Heart left ventricle (tissue), 16 donors: ENCODE measurements around the gene B4GALNT3. TPM values are rescaled to one million over a fixed set of nuclear protein-coding genes. Genes with fewer than 3 reads are reported as not detected.
A peak's percentile ranks its signal among the peaks of the same experiment; 100 is the strongest.

Experiments
- ATAC-seq, 4 donors: fragments of 200-7000 bp; cut with Tn5 transposase; one replicate each; pipeline ENCODE4 v1.9.1; 2020 to 2022; ENCODE audit warnings: moderate library complexity in 4 of 4, mild to moderate bottlenecking in 3 of 4, moderate number of reproducible peaks in 1 of 4
- DNase-seq, 5 donors: peaks; one replicate each; pipeline ENCODE4 v3.0.0-alpha.2; 2020
- H3K27ac ChIP-seq, 12 donors: fragments of 200-600 bp; sonication (generic) in 4 of 12; one replicate each; pipeline versions ENCODE4 v1.5.0 to v1.8.0; 2016 to 2022; ENCODE audit warnings: mild to moderate bottlenecking in 2 of 12
- H3K27me3 ChIP-seq, 9 donors: fragments of 200-600 bp; sonication (generic) in 2 of 9; one replicate each; pipeline versions ENCODE4 v1.5.1 to v1.8.0; 2016 to 2022; ENCODE audit warnings: mild to moderate bottlenecking in 3 of 9
- H3K36me3 ChIP-seq, 9 donors: fragments of 200-600 bp; sonication (generic) in 2 of 9; one replicate each; pipeline versions ENCODE4 v1.5.0 to v1.8.0; 2018 to 2022; ENCODE audit warnings: mild to moderate bottlenecking in 2 of 9
- H3K4me1 ChIP-seq, 12 donors: fragments of 200-600 bp; sonication (generic) in 4 of 12; one replicate each; pipeline versions ENCODE4 v1.5.0 to v1.8.0; 2016 to 2022; ENCODE audit warnings: mild to moderate bottlenecking in 3 of 12
- H3K4me3 ChIP-seq, 12 donors: fragments of 200-600 bp; sonication (generic) in 4 of 12; one replicate each; pipeline versions ENCODE4 v1.5.0 to v1.8.0; 2017 to 2022; ENCODE audit warnings: mild to moderate bottlenecking in 9 of 12, moderate library complexity in 4 of 12
- H3K9me3 ChIP-seq, 12 donors: fragments of 200-600 bp; sonication (generic) in 4 of 12; one replicate each; pipeline versions ENCODE4 v1.5.0 to v1.8.0; 2016 to 2022; ENCODE audit warnings: mild to moderate bottlenecking in 1 of 12
- POLR2A ChIP-seq, 2 donors: fragments of 450-650 bp; IDR thresholded peaks; one replicate each; pipeline ENCODE4 v1.6.1; 2017; ENCODE audit warnings: antibody characterized with exemption in 2 of 2, mild to moderate bottlenecking in 2 of 2, moderate library complexity in 2 of 2
- WGBS, 4 donors: extraction: QIAGEN DNeasy Blood & Tissue Kit in 2 of 4; methylation state at CpG; one replicate each; pipeline versions ENCODE4 v1.1.5 to v1.1.7; 2013 to 2018; 5-methylcytosine and 5-hydroxymethylcytosine counted together
- intact Hi-C, 10 donors: fragments of 100-400 bp; cut with DNase I; formaldehyde crosslinking; loops; one replicate each; pipeline versions ENCODE4 v1.11.1 to v1.14.2; 2022
- polyA plus RNA-seq, 2 donors: library from polyadenylated mRNA; stranded (reverse); fragments of 200-250 nt; gene quantifications; one replicate each; pipeline ENCODE4 v1.2.3, GENCODE V29; 2013
- total RNA-seq, 9 donors: library from RNA; depleted of rRNA in 2 of 9; stranded (reverse); fragments of >200 nt in 2 of 9; fragmentation: NEBNext Ultra II Directional in 3 of 9; extraction: Animal tissue kit (Norgen Biotek cat#: 25700) in 3 of 9; gene quantifications; one replicate each; pipeline versions ENCODE4 v1.1.0 to v1.2.4, GENCODE V29; 2016 to 2023
- TF ChIP-seq, protein P1 (sequence below), 12 donors: fragments of 200-600 bp; sonication (generic) in 4 of 12; IDR thresholded peaks; one replicate each; pipeline versions ENCODE4 v1.5.0 to v1.8.0; 2018 to 2022; ENCODE audit warnings: antibody characterized with exemption in 12 of 12, mild to moderate bottlenecking in 5 of 12
- donor health status: ischemic (EF 13 %, LVEDD 7.1; RV severe dilation, severe dysfunction).
- donor health status: healthy with polysubstance abuse.
- donor health status: DM: no; HTN: yes; CAD: no.
- donor health status: DM: no; HTN: no; CAD: no.
- donor health status: ischemic (EF 25% LVEDD 6.9; RV normal size, moderate dysfunction).
- donor health status: ischemic (EF 25% LVEDD 5.7; RV mildly dilated, moderate dysfunction).
- donor health status: healthy.
- donor health status: DM: yes; HTN: yes; CAD: no.
- donor health status: ischemic (EF 35%, LVEDD 5.7; RV mildly dilated, moderate dysfunction).
- donor health status: nonischemic (EF 11% LVEDD 7.7; RV severe dilation, severe dysfunction).
- donor health status: DM: yes; HTN: yes; CAD: no.
- donor health status: PGD.
- donor health status: ischemic (EF 29% LVEDD 5.4; RV normal size, mild dysfunction).
- donor health status: nonischemic (EF 23%, LVEDD 6.1; RV moderate dilation, normal function).

B4GALNT3 gene
- total and polyA plus RNA-seq, 11 donors = 19.3 to 59.4 (median 34.1) TPM

DNA sequence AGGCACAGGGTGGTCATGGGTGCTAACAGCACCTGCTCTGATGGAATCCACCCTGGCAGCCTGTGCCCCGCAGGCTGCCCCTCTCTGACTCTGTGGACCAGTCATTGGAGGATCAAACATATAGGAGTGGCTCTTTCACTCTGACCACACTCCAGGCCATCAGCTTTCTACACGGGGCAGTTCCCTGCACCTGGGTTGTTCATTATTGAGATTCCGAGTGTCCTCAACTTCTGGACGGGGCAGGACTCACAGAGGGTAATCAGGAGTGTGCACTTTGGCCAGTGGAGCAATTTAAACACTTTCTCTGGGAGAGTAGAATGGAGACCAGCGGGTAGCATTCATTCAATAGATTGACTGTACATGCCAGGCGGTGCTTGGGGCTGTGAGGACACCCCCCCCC lies 108.7 kb downstream of the B4GALNT3 start:
- intact Hi-C loops = loop anchor here in 9 of 10 donors (2.0 to 10.0 kb wide), 11 partner anchors 182 to 1016 kb away; partner anchors contain the start of gene RAD52 (in 1 of the 9)
- peaks cover 0 to 8% (median 0%) of the 10 kb centered on the region in 9 donors for H3K36me3 ChIP-seq
- TF ChIP-seq POLR2A (IDR thresholded peaks at IDR 0.05) = no peak
- TF ChIP-seq, protein P1, sequence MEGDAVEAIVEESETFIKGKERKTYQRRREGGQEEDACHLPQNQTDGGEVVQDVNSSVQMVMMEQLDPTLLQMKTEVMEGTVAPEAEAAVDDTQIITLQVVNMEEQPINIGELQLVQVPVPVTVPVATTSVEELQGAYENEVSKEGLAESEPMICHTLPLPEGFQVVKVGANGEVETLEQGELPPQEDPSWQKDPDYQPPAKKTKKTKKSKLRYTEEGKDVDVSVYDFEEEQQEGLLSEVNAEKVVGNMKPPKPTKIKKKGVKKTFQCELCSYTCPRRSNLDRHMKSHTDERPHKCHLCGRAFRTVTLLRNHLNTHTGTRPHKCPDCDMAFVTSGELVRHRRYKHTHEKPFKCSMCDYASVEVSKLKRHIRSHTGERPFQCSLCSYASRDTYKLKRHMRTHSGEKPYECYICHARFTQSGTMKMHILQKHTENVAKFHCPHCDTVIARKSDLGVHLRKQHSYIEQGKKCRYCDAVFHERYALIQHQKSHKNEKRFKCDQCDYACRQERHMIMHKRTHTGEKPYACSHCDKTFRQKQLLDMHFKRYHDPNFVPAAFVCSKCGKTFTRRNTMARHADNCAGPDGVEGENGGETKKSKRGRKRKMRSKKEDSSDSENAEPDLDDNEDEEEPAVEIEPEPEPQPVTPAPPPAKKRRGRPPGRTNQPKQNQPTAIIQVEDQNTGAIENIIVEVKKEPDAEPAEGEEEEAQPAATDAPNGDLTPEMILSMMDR (IDR thresholded peaks at IDR 0.05) = no peak

DNA sequence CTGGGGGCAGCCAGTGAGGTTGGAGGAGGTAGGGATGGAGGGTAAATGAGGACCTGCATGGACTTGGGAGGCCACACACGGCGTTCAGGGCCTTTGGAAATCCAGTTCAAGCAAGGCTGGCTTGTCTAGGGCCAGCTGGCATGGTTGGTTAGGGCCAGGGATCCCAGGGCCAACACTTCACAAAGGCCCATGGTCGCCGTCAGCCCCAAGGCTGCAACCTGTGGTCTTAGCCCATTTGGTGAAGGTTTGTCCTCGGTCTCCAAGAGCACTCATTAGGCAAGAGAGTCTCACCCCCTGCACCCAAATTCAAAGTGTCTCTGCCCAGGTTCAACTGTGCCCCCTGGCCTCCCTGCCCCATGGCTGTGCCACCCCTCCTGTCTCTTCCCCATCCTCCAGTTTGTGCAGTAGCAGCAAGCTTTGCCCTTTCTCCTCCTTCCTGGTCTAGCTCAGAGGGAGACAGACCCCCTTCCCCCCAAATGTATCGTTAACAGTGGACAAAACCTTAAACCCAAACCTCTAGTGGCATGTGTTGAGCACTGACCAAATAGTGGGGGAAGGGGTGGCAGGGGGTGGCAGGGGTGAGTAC lies 109.4 kb downstream of the B4GALNT3 start:
- peak overlapping the region in 7 of 12 donors; percentile 58 to 74 (median 67) for H3K4me3 ChIP-seq
- 64 to 75% (median 66%) methylated on average over 6 of the region's 6 CpGs for WGBS, 4 donors

More for the DNA sequence above, 108.7 kb downstream of the B4GALNT3 start:
- WGBS, 4 donors = 81 to 87% (median 82%) methylated on average over 6 of the region's 6 CpGs
- H3K27ac ChIP-seq = no peak overlapping the region
- ATAC-seq (no peak), DNase-seq (peak in 1 of 5 donors; percentile 8)
- no peak overlapping the region for H3K4me3 ChIP-seq
- H3K27me3 ChIP-seq = no peaks in the 10 kb centered on the region
- no peaks in the 10 kb centered on the region for H3K9me3 ChIP-seq
- peaks cover 5 to 47% (median 32%) of the 10 kb centered on the region in 12 donors for H3K4me1 ChIP-seq

DNA sequence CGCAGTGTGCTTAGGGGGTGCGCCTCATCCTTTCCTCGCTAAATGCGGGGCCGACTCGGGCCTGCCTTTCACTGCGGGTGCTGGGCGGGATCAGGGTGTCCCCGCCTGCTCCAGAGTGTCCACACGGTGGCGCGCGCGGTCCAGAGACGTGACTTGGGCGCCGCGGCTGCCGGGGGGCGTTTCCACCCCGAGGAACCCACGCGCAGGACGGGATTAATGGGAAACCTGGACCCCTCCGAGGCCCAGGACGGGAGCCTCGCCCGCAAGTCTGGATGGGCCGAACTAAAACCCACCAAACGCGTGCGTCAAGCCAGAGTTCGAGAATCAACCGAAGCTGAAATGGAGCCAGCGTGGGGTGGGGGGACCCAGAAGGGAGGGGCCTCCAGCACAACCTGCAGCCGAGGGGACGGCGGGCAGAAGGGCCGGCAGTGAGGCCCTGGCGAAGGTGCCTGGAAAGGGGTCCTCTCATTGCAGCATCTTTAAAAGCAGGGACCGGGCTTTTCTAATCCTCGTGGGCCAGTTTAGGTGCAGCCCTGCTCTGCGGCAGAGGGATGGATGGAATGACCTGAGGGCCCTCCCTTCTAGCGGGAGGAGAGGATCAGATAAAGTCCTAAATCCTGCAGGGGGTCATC lies 110.2 kb downstream of the B4GALNT3 start:
- no peaks in the 10 kb centered on the region for H3K27me3 ChIP-seq
- peaks cover 5 to 41% (median 34%) of the 10 kb centered on the region in 12 donors for H3K4me1 ChIP-seq
- peak; percentile 57 to 77 (median 69) for ATAC-seq
- 0 to 2% (median 1%) methylated on average over 16 to 44 of the region's 44 CpGs for whole genome bisulfite sequencing, 4 donors
- DNase-seq = peak; percentile 86 to 94 (median 90)
- H3K4me3 ChIP-seq = peak overlapping the region; percentile 44 to 74 (median 65)
- intact Hi-C loops = loop anchor here (1.0 to 10.0 kb wide), 24 partner anchors 72 to 1035 kb away; partner anchors contain the start of genes RAD52 (in 6 of the 10), WNK1 (in 3 of the 10) and FBXL14 (in 1 of the 10)
- peak overlapping the region; percentile 91 to 99 (median 95) for H3K27ac ChIP-seq
- peaks cover 0 to 4% (median 0%) of the 10 kb centered on the region in 12 donors for H3K9me3 ChIP-seq
- H3K36me3 ChIP-seq = peaks cover 0 to under 1% (median 0%) of the 10 kb centered on the region in 9 donors
- TF ChIP-seq POLR2A (IDR thresholded peaks at IDR 0.05) = no peak
- TF ChIP-seq, protein P1 (IDR thresholded peaks at IDR 0.05) = peak; percentile 90 to 98 (median 96)

More for the DNA sequence above, 109.4 kb downstream of the B4GALNT3 start:
- Histone ChIP-seq H3K36me3 (peaks cover 0 to 8% (median 0%) of the 10 kb centered on the region in 9 donors), H3K4me1 (peaks cover 5 to 40% (median 33%) of the 10 kb centered on the region in 12 donors), H3K27ac (peak overlapping the region in 7 of 12 donors; percentile 91 to 99 (median 94)), H3K27me3 (no peaks in the 10 kb centered on the region), H3K9me3 (no peaks in the 10 kb centered on the region)
- intact Hi-C loops = loop anchor here in 9 of 10 donors (1.0 to 10.0 kb wide), 12 partner anchors 182 to 1016 kb away; partner anchors contain the start of gene RAD52 (in 2 of the 9)
- TF ChIP-seq, protein P1 (IDR thresholded peaks at IDR 0.05) = no peak
- TF ChIP-seq POLR2A (IDR thresholded peaks at IDR 0.05) = no peak
- DNase-seq (peak in 1 of 5 donors; percentile 31), ATAC-seq (no peak)
